ENCODE results near the gene ZNFX1. TPM values are rescaled to one million over a fixed set of nuclear protein-coding genes. Genes with fewer than 3 reads are reported as not detected.
"Not testable (repeated sequence)": the region's sequence is repeated elsewhere in the genome, so short reads cannot be mapped to it uniquely, and the experiment has no call there.

ZNFX1 gene
- total RNA-seq, 4 donors from 2014 or later = 36.2 to 46.6 (median 41.5) TPM

GRCh38 chr20:49219924-49220831, 57.7 kb downstream of the ZNFX1 start:
- Histone ChIP-seq H3K36me3 (peaks cover 0 to 43% of the 10 kb centered on the region in 2 donors), H3K4me1 (peaks cover 0 to 29% (median 10%) of the 10 kb centered on the region in 3 donors), H3K4me3 (peak overlapping the region; percentile 64 to 94), H3K9me3 (no peaks in the 10 kb centered on the region), H3K27me3 (no peaks in the 10 kb centered on the region), H3K27ac (peak overlapping the region; percentile 81 to 91 (median 87))
- TF ChIP-seq EP300 (IDR thresholded peaks at IDR 0.05) (no peak), CTCF (IDR thresholded peaks at IDR 0.05) (no peak), POLR2AphosphoS5 (IDR thresholded peaks at IDR 0.05) (no peak), POLR2A (IDR thresholded peaks at IDR 0.05) (no peak)
- whole genome bisulfite sequencing, 2 donors (ENCODE audit: low coverage in 1 of 2) = 21 to 46% methylated on average over 9 to 14 of the region's 28 CpGs
- no peak for ATAC-seq

DNA sequence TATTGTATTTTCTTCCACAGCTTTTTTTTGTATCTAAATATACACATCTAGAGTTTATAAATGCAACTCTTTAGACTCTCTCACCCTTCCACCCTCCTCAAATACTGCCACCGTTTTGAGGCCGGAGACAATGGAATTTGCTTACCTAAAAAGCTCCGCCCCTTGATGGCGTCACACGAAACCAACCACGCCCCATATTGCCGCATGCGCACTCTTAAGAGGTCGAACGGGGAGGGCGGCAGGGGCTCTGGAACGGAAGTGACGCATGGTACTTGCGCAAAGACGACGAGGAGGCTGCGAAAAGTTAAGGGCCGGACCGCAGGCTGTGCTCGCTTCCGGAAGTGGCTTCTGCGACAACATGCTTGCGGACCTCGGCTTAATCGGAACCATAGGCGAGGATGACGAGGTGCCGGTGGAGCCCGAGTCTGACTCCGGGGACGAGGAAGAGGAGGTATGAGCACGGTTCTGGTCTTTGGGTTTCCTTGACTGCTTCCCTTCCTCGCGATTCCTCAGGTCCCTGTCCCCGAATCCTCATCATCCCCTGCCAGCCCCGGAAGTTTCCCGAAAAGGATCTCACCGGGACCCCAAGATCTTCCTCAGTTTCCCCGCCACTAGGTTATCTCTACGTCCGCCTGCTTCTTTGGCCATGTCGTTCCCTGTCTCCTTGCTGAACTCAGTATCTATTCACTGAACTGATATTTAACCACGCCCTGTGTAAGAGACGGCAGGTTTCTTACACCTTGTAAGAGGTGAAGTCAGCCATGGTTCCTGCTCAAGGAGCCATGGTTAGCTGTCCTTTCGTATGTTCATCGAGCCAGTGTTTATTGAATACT, 58.5 kb downstream of the ZNFX1 start, which contains the start of gene DDX27:
DDX27 (plus strand) TSS at position 326 of the 833 bp plus-strand sequence; CDS start at position 359, 33 bp downstream.
- H3K36me3 ChIP-seq = peaks cover 0 to 34% of the 10 kb centered on the region in 2 donors
- peak within 1 kb of the TSS; percentile 64 to 94 for H3K4me3 ChIP-seq
- H3K27ac ChIP-seq = peak within 1 kb of the TSS; percentile 81 to 91 (median 87)
- no peak for TF ChIP-seq EP300 (IDR thresholded peaks at IDR 0.05)
- peak in 1 of 4 experiments; percentile 5 for TF ChIP-seq CTCF (IDR thresholded peaks at IDR 0.05)
- peak; percentile 75 to 84 for TF ChIP-seq POLR2A (IDR thresholded peaks at IDR 0.05)
- peak; percentile 95 for TF ChIP-seq POLR2AphosphoS5 (IDR thresholded peaks at IDR 0.05)
- no peaks in the 10 kb centered on the region for H3K9me3 ChIP-seq
- peaks cover 0 to 29% (median 10%) of the 10 kb centered on the region in 3 donors for H3K4me1 ChIP-seq
- ATAC-seq = peak; percentile 99
- H3K27me3 ChIP-seq = no peaks in the 10 kb centered on the region
- 0 to 1% methylated on average over 26 to 44 of the region's 46 CpGs for WGBS, 2 donors (ENCODE audit: low coverage in 1 of 2)

DNA sequence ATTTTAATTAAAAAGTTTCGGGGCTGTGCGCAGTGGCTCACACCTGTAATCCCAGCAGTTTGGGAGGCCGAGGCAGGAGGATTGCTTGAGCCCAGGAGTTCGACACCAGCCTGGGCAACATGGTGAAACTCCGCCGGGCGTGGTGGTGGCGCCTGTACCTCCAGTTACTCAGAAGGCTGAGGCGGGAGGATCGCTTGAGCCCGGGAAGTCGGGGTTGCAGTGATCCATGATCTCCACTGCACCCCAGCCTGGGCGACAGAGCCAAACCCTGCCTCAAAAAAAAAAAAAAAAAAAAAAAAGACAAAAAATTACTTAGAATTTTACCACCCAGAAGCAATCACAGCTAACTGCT, 59.1 kb downstream of the ZNFX1 start:
- ATAC-seq, H3K27me3 ChIP-seq, H3K9me3 ChIP-seq: not testable (repeated sequence)
- Histone ChIP-seq H3K4me1 (peaks cover 0 to 29% (median 10%) of the 10 kb centered on the region in 3 donors), H3K4me3 (peak overlapping the region in 1 of 2 donors; percentile 64), H3K27ac (peak overlapping the region; percentile 48 to 91 (median 87)), H3K36me3 (peaks cover 0 to 28% of the 10 kb centered on the region in 2 donors)
- 100% methylated on average over 2 of the region's 13 CpGs; no CpG with 5 or more reads in 1 of the 2 donors for WGBS, 2 donors (ENCODE audit: low coverage in 1 of 2)

DNA sequence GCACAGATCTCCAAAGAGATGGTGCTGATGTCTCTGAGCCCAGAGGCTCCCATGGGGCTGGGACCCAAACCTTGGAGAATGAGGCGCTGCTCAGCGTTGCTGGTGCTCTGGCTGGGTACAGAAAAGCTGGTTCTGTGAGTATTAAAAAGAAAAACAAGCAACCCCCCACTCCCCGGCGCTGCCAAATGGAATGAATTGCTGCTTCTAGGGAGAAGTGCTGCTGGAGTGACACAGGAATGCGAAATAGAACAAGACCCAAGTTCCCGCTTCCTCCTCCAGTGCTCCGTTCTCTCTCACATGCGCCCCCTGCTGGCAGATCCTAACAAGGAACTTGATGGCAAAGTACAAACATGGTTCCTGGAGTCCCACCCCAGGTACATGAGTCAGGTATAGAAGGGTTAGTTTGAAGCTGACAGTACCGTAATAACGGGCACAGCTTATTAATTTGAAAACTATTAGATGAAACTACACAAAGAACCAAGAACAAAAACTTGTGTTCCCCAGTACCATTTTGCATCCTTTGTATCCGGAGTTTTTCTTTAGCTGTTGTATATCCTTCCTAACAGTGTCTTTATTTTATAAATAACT, 60.8 kb downstream of the ZNFX1 start:
- WGBS, 2 donors (ENCODE audit: low coverage in 1 of 2) = 13 to 15% methylated on average over 11 of the region's 11 CpGs
- peaks cover 0 to 12% of the 10 kb centered on the region in 2 donors for H3K36me3 ChIP-seq
- peak overlapping the region in 1 of 2 donors; percentile 10 for H3K4me3 ChIP-seq
- peaks cover 0 to 29% (median 10%) of the 10 kb centered on the region in 3 donors for H3K4me1 ChIP-seq
- peak; percentile 23 for TF ChIP-seq POLR2AphosphoS5 (IDR thresholded peaks at IDR 0.05)
- TF ChIP-seq CTCF (IDR thresholded peaks at IDR 0.05) = peak in 3 of 4 experiments; percentile 89 to 95 (median 89)
- TF ChIP-seq POLR2A (IDR thresholded peaks at IDR 0.05) = no peak
- H3K27me3 ChIP-seq = no peaks in the 10 kb centered on the region
- no peaks in the 10 kb centered on the region for H3K9me3 ChIP-seq
- ATAC-seq = peak; percentile 60
- H3K27ac ChIP-seq = peak overlapping the region in 3 of 4 donors; percentile 4 to 60 (median 58)

GRCh38 chr20:49215232-49215631, 62.6 kb downstream of the ZNFX1 start:
- Histone ChIP-seq H3K4me1 (peaks cover 0 to 17% (median 5%) of the 10 kb centered on the region in 3 donors), H3K27ac (no peak overlapping the region), H3K9me3 (peaks cover 0 to 5% (median 0%) of the 10 kb centered on the region in 3 donors), H3K36me3 (no peaks in the 10 kb centered on the region), H3K27me3 (no peaks in the 10 kb centered on the region), H3K4me3 (no peak overlapping the region)
- no peak for TF ChIP-seq POLR2A (IDR thresholded peaks at IDR 0.05)
- TF ChIP-seq POLR2AphosphoS5 (IDR thresholded peaks at IDR 0.05) = no peak
- no peak for TF ChIP-seq EP300 (IDR thresholded peaks at IDR 0.05)
- no peak for ATAC-seq
- WGBS, 2 donors (ENCODE audit: low coverage in 1 of 2) = 78 to 87% methylated on average over 1 to 3 of the region's 3 CpGs
